GM19372 (cell line): ENCODE measurements around the gene TNFRSF25.
"Not testable (repeated sequence)": the region's sequence is repeated elsewhere in the genome, so short reads cannot be mapped to it uniquely, and the experiment has no call there.

Experiments used
- ATAC-seq: cut with Tn5 transposase; IDR thresholded peaks from one replicate; pipeline ENCODE4 v1.9.1; 2021; ENCODE audit warnings: mild to moderate bottlenecking, low read depth, moderate library complexity; ENCODE audit not compliant: unreplicated experiment

Gene TNFRSF25

GRCh38 chr1:6455752-6456520, 10.0 kb downstream of the TNFRSF25 start:
- ATAC-seq: not testable (repeated sequence)

- no peak for ATAC-seq
These were observed 10.9 kb downstream of the TNFRSF25 start for GRCh38 chr1:6454856-6455751.

DNA sequence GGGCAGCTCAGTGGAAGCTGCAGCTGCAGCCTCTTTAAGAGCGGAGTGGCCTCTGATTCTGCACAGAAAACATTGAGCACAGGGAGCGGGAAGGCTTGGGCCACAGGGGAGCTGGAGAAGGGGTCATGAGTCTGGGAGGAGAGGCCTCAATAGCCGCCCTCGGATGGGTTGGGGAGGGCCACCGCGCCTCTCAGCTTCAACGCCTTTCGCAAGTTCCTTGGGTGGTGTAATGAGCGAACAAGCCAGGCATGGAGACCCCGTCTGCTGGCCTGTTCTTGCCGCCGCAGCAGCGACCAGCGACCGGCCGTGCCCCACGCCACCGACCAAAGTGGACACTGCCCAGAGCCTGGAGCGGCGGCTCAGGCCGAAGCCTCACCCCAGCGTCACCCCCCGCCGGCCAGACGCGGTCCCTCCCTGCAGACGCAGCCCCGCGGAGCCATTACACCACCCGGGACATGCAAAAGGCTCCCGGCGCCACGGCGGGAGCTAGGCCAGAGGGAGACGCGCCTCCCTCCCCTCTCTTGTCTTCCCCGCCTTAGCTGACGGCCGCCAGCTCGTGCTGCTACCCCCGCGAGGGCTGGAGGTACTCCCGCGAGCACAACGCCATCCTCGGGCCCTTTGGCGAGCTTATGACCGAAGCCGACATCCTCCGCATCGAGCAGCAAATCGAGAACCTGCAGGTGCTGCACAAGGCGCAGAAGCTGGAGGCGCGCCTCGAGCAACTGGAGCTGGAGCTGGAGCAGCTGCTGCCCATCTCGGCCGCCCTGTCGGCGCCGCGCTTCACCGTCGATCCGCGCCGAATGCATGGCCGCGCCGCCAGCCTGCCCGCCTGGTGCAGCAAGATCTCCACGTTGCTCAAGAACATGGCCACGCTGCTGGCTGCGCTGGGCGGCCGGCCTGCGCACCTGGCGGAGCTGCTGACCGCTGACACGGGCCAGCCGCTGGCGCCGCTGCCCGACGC, 11.8 kb downstream of the TNFRSF25 start:
- not testable (repeated sequence) for ATAC-seq

- ATAC-seq: no peak
These were observed 15.0 kb downstream of the TNFRSF25 start for GRCh38 chr1:6450943-6451373.

DNA sequence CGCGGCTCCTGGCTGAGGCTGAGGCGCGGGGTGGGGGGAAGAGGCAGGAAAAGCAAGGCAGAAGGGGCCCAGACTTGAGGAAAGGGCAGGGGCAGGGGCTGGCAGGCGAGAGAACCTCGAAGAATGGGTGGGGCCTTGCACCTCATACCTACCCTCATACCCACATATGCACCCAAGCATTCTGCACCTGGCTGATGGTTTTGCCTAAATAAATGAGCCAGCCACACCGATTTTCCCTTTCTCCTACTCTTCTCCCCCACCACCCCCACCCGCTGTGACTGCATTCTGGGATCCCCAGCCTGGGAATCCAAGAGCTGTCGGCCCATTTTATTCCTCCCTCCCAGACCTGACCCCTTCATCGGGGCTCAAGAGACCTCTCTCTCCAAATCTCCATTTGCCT, 15.5 kb downstream of the TNFRSF25 start:
- not testable (repeated sequence) for ATAC-seq

DNA sequence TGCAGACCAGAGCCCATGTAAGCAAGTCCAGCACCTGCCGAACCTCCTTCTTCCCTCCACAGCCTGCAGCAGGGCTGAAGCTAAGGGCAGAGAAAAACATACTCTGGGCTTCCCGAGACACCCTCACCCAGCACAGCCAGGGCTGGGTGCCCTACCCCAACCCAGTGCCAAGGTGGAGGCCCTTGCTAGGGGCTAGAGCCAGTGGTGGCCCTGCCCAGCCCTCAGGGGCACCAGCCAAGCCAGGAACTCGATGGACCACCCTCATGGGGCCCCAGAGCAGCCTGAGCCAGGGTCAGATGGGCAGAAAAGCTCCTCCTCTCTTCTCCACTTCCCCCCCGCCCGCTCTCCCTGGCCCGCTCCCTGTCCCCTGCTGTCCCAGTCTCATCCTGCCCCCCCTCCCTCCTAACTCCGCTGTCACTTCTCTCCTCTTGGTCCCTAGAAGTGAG, 15.9 kb downstream of the TNFRSF25 start:
- ATAC-seq: no peak

GRCh38 chr1:6448749-6449631, 17.0 kb downstream of the TNFRSF25 start:
- ATAC-seq: no peak

- no peak for ATAC-seq
These were observed 17.9 kb downstream of the TNFRSF25 start for GRCh38 chr1:6447818-6448748.

DNA sequence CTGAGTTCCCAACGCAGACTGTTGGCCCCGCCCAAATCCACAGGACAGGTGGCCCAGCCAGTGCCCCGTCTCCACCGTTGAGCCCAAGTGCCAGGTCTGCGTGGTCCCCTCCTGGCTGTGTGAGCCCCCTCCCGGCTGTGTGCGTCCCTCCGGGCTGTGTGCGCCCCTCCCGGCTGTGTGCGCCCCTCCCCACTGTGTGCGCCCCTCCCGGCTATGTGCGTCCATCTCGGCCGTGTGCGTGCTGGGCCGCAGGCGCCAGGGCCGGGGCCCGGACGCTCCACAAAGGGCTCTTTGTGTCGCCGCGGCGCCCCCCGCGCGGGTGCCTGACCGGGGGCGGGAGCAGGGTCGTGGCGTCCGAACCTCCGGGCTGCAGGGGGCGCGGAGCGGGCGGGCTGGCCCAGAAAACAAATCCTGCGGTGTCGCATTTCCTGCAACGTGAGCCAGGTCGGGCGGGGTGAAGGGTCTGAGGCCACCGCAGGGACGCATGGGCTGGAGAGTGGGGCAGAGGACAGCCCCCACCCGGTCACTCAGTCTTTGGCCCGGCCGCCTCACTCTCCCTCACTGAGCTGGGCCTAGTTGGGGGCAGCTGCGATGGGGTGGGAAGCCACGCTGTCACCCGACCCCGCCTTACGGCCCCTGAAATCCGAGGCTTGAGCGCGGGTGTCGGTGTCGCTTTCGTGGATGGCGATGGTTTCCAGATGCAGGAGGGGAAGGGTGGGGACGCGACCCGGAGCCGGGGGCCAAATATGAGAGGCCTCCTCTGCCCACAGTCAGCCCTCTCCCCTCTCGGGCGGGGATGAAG, 18.8 kb downstream of the TNFRSF25 start:
- no peak for ATAC-seq

- ATAC-seq: no peak
These were observed 19.3 kb downstream of the TNFRSF25 start for GRCh38 chr1:6446665-6447015.

GRCh38 chr1:6445929-6446328, 20.0 kb downstream of the TNFRSF25 start:
- not testable (repeated sequence) for ATAC-seq

GRCh38 chr1:6445062-6445763, 20.8 kb downstream of the TNFRSF25 start:
- ATAC-seq: no peak

GRCh38 chr1:6444377-6444776, 21.6 kb downstream of the TNFRSF25 start:
- ATAC-seq: no peak

DNA sequence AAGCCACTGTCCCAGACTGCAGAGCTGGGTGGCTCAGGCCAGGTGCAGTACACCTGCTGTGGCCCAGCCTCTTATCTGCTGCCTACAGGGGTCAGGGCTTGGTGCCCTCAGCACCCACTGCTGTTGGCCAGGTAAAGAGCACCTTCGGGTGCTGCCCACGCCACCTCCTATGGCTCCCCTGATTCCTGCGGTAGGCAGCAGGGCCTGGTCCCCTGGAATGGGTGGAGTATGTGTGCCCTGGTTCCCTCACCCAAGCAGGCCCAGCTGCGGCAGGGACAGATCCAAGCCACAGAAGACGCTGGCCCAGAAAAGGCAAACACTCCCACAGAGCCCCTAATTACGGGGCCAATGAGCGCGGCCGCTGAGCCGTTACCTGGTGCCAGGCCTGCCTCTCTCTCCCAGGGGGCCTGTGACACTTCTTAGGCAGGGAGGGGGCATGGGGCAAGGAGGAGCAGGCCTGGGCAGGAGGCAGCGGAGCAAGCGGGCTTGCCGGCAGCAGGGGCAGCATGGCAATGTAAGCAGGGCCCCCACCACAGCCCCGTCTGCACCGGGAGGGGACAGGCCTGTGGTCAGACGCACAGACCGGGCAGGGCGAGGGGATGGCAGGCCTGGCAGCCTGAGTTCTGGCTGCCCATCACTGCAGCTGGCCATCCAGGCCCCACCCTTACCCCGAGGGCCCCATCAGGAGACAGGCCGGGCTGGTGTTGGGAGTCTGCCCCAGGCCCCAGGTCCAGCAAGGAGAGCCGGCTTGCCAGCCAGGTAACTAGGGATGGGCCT, 22.4 kb downstream of the TNFRSF25 start:
- ATAC-seq: no peak

- ATAC-seq: no peak
These were observed 24.4 kb downstream of the TNFRSF25 start for GRCh38 chr1:6441586-6441985.
